Keratinocyte (primary cell): ENCODE data around the gene MACF1.

Source experiments
- EZH2 ChIP-seq: IDR thresholded peaks from one replicate; pipeline ENCODE4 v1.6.1; 2012; ENCODE audit warnings: inconsistent platforms, mild to moderate bottlenecking, low read length, moderate library complexity
- TF ChIP-seq, protein P1 (sequence below), 3 experiments: IDR thresholded peaks in 1 of 3; conservative IDR thresholded peaks in 1 of 3; optimal IDR thresholded peaks in 1 of 3; 2 replicates in 2 of 3; 3 replicates in 1 of 3; pipeline versions ENCODE3 to v1.5.1; 2011; ENCODE audit warnings: low read length in 3 of 3, mild to moderate bottlenecking in 3 of 3, moderate library complexity in 2 of 3, control low read depth in 1 of 3, inconsistent platforms in 1 of 3; ENCODE audit not compliant: insufficient read depth in 2 of 3; ENCODE audit errors: extremely low read depth in 1 of 3

GRCh38 chr1:39190096-39190495 lies 14.4 kb upstream of the MACF1 start:
- TF ChIP-seq, protein P1, sequence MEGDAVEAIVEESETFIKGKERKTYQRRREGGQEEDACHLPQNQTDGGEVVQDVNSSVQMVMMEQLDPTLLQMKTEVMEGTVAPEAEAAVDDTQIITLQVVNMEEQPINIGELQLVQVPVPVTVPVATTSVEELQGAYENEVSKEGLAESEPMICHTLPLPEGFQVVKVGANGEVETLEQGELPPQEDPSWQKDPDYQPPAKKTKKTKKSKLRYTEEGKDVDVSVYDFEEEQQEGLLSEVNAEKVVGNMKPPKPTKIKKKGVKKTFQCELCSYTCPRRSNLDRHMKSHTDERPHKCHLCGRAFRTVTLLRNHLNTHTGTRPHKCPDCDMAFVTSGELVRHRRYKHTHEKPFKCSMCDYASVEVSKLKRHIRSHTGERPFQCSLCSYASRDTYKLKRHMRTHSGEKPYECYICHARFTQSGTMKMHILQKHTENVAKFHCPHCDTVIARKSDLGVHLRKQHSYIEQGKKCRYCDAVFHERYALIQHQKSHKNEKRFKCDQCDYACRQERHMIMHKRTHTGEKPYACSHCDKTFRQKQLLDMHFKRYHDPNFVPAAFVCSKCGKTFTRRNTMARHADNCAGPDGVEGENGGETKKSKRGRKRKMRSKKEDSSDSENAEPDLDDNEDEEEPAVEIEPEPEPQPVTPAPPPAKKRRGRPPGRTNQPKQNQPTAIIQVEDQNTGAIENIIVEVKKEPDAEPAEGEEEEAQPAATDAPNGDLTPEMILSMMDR (optimal IDR thresholded peaks at IDR 0.05 in 1 of 3, IDR thresholded peaks at IDR 0.05 in 1 of 3, conservative IDR thresholded peaks at IDR 0.05 in 1 of 3; ENCODE audit: extremely low read depth in 1 of 3, insufficient read depth in 2 of 3, low read length in 3 of 3), result no peak
- no peak for TF ChIP-seq EZH2
